BJ (cell line): Measurements from ENCODE around the gene BGN. TPM values are rescaled to one million over a fixed set of nuclear protein-coding genes. Genes with fewer than 3 reads are reported as not detected.
A peak's percentile ranks its signal among the peaks of the same experiment; 100 is the strongest.

Experiments used
- CTCF ChIA-PET: fragments of 350-600 bp; formaldehyde crosslinking; extraction: SDS; loops from one replicate; lab custom pipeline; 2021; ENCODE audit warnings: antibody characterized with exemption, inconsistent platforms; lab: Yijun Ruan, JAX
- POLR2A ChIA-PET: fragments of 300-600 bp; sonication (Branson Sonifier 250); formaldehyde crosslinking; extraction: SDS; loops from one replicate; lab custom pipeline; 2021; ENCODE audit warnings: antibody characterized with exemption; lab: Charles Lee
- DNase-seq: peaks from one replicate; pipeline ENCODE4 v3.0.0-alpha.2; 2011; ENCODE audit warnings: low read depth
- H3K27me3 ChIP-seq: 2 replicates; pipeline ENCODE4 v1.6.0; 2011; ENCODE audit warnings: low read length; ENCODE audit not compliant: control insufficient read depth, insufficient read depth
- H3K36me3 ChIP-seq: 2 replicates; pipeline ENCODE4 v1.5.1; 2011; ENCODE audit warnings: low read length; ENCODE audit not compliant: control insufficient read depth, insufficient read depth
- H3K4me3 ChIP-seq: 2 replicates; pipeline ENCODE4 v1.5.1; 2011; ENCODE audit warnings: low read depth, mild to moderate bottlenecking, control low read depth, low read length
- polyA plus RNA-seq: library from polyadenylated mRNA; depleted of rRNA; stranded (reverse); fragments of >200 nt; gene quantifications from 2 replicates; pipeline ENCODE4 v1.2.3, GENCODE V29; 2011
- TF ChIP-seq, protein P1 (sequence below): IDR thresholded peaks from 2 replicates; pipeline ENCODE4 v1.5.1; 2011; ENCODE audit warnings: low read depth, mild to moderate bottlenecking, control low read depth, inconsistent platforms, low read length, moderate library complexity; ENCODE audit not compliant: insufficient read depth

The BGN gene
- polyA plus RNA-seq, 1 experiment = 487 TPM

DNA sequence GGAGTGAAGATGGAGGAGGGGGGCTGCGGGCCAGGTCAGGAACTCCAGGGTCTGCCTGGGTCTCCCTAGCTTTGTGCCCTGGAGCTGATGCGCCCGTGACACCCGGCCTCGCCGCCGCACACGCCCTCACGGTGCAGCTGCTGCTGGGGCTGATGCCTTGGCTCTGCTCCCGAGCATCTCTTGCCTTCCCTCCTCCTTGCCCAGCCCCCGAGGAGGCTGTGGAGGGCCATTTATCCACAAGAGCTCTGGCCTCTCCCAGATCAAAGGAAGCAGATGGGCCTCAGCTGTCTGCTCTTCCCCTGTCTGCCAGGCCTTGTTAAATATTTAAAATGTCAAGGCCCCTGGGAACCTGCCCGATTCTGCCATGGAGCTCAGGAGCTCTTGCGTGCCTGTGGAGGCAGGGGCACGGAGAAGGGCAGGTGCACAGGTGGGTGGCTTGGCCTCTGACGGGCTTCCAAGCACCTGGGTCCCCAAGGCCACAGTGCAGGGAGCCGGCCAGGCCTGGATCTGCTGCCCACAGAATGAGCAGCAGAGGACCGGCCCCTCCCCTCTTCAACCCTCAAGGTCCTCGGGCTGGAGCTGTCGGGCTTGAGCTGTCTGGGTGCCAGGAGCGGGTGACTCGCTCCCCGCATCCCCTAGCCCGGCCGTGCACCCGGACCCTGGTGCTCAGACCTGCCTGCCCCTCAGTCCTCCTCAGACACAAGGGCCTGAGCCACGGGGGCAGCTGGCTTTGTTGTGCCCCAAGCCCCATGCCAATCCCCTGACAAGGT is 42.9 kb downstream of the BGN start:
- POLR2A ChIA-PET = no interaction called here
- H3K4me3 ChIP-seq = no peak overlapping the region
- H3K36me3 ChIP-seq = no peaks in the 10 kb centered on the region
- CTCF ChIA-PET = interaction anchor here (2.9 to 4.3 kb wide), 3 partner anchors 10 to 131 kb away, joined by 21 to 52 read pairs (median 27); no protein-coding TSS in a partner anchor
- TF ChIP-seq, protein P1, sequence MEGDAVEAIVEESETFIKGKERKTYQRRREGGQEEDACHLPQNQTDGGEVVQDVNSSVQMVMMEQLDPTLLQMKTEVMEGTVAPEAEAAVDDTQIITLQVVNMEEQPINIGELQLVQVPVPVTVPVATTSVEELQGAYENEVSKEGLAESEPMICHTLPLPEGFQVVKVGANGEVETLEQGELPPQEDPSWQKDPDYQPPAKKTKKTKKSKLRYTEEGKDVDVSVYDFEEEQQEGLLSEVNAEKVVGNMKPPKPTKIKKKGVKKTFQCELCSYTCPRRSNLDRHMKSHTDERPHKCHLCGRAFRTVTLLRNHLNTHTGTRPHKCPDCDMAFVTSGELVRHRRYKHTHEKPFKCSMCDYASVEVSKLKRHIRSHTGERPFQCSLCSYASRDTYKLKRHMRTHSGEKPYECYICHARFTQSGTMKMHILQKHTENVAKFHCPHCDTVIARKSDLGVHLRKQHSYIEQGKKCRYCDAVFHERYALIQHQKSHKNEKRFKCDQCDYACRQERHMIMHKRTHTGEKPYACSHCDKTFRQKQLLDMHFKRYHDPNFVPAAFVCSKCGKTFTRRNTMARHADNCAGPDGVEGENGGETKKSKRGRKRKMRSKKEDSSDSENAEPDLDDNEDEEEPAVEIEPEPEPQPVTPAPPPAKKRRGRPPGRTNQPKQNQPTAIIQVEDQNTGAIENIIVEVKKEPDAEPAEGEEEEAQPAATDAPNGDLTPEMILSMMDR = no peak
- no peak for DNase-seq
- H3K27me3 ChIP-seq = no peaks in the 10 kb centered on the region; the same call in 1 of the 2 replicates

DNA sequence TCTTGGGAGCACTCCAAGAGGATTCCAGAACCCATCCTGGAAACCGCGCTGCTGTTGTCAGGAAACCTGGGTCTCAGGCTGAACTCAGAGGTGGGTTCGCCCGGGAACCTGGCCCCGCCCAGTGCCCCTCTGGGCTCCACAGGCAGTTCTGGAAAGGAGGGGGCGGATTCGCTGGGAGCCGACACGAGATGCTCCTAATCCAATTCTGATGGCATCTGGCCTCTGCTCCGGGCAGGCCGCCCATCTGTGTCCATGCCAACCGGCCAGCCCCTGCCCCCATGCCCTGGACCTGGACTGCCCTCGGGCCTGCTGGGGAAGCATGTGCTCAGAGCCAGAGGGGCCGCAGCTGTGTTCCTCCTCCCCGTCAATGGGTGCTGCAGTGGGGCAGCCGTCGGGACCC is 43.6 kb downstream of the BGN start:
- Histone ChIP-seq H3K27me3 (no peaks in the 10 kb centered on the region; the same call in 1 of the 2 replicates), H3K36me3 (no peaks in the 10 kb centered on the region), H3K4me3 (no peak overlapping the region)
- TF ChIP-seq, protein P1 = no peak
- DNase-seq = no peak
- POLR2A ChIA-PET = no interaction called here
- CTCF ChIA-PET = interaction anchor here (0.7 to 4.3 kb wide), 10 partner anchors 11 to 406 kb away, joined by 3 to 52 read pairs (median 6); partner anchors contain the start of gene RENBP

DNA sequence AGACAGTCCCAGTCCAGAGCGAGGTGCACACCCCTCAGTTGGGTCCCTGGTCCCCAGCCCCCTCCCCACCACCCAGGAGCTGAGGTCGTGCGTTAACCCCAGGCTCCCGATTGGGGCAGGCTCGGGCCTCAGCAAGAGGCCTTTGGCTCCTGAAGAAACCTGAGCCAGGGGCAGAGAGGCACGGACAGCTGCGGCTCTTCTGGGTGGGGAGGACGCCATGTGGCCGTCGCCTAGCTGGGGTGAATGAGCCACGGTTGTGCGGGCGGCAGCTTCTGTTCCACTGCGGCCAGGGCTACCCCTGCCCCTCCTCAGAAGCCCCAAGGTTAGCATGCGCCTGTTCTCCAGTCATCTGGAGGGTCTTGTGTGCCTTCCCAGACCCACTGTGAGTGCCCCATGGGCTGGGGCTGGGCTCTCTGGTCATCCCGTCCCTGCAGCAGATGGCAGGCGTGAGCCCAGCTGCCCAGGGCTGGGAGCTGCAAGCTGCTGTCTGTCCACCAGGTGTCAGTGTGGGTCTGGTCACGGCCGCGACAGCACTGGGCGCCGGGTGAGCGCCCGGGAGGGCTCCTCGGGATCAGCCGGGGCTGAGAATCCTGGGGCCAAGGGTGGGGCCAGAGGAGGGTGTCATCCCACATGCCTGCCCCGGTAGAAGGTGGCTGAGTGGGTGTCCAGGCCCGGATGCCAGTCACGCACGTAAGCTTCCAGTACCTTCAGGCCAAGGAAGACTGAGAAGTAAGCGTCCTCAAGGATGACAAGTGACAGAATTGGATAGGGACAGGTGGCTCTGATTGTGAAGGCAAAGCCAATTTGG is 44.6 kb downstream of the BGN start:
- ChIA-PET POLR2A (no interaction called here), CTCF (interaction anchor here (0.6 to 4.3 kb wide), 26 partner anchors 8 to 533 kb away, joined by 3 to 52 read pairs (median 5); partner anchors contain the start of genes DUSP9 and RENBP)
- no peak for DNase-seq
- Histone ChIP-seq H3K27me3 (no peaks in the 10 kb centered on the region; the same call in 1 of the 2 replicates), H3K4me3 (no peak overlapping the region), H3K36me3 (no peaks in the 10 kb centered on the region)
- TF ChIP-seq, protein P1 = peak; percentile 90

DNA sequence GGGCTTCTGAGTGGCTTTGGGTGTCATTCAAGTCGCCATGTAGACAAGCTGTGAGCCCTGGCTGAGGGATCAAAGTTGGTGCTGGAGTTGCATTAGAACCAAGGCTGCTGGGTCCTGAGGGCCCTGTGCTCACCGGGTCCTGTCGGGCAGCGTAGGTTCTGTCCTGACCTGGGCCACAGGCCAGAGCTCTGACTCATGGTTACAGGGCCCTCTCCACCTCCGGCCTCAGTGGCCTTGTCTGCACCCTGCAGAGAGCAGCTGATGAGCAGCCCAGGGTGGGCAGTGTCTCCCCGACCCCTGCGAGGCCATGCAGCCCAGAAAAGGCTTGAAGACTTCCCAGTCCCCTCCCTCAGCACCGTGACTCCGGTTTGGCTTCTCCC is 45.2 kb downstream of the BGN start:
- Histone ChIP-seq H3K4me3 (no peak overlapping the region), H3K36me3 (no peaks in the 10 kb centered on the region), H3K27me3 (no peaks in the 10 kb centered on the region; the same call in 1 of the 2 replicates)
- TF ChIP-seq, protein P1 = no peak
- no peak for DNase-seq
- ChIA-PET POLR2A (no interaction called here), CTCF (interaction anchor here (0.6 to 4.3 kb wide), 21 partner anchors 8 to 534 kb away, joined by 3 to 52 read pairs (median 5); partner anchors contain the start of gene DUSP9)

DNA sequence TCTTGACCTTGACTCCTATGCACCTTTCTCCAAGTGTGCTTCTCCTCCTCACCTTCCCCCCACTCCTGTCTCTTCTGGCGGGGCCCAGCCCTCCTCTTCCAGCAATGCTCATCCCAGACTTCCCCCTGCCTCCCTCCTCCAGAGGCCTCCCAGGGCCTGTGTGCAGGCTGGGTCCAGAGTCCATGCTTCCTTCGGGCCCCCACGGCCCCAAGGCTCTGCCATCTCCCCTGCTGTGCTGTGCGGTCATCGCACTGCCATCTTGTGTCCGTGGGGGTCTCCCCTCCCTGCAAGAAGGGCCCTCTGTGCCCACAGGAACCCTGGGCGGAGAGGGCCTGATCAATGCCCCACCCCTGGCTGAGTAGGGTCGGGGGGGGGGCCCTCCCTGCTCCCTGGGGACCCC is 49.9 kb downstream of the BGN start:
- ChIA-PET CTCF (interaction anchor here (0.9 kb wide), 1 partner anchor 124 kb away, joined by 3 read pairs; no protein-coding TSS in a partner anchor), POLR2A (no interaction called here)
- no peak for DNase-seq
- Histone ChIP-seq H3K36me3 (no peaks in the 10 kb centered on the region), H3K27me3 (no peaks in the 10 kb centered on the region; the same call in 1 of the 2 replicates), H3K4me3 (no peak overlapping the region)
- TF ChIP-seq, protein P1 = no peak
